ENCODE results near the gene BTBD8.
A peak's percentile ranks its signal among the peaks of the same experiment; 100 is the strongest.

BTBD8 gene

GRCh38 chr1:92192246-92192645, 112.1 kb downstream of the BTBD8 start:
- no peak for DNase-seq (ENCODE audit: low read depth)

DNA sequence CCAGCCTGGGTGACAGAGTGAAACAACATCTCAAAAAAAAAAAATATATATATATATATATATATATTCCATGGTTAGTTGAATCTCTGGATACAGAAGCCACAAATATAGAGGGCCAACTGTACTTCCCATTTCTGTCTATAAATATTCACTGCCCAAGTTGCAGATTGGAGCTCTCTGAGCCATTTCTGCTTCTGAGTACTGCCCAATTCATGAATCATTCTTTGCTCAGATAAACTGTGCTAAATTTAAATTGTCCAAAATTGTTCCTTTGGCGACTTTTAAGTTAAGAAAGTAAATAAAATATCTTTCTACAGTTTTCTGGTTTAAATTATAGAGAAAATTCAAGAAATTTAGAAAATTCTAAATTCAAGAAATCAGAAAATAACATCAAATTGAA, 114.4 kb downstream of the BTBD8 start:
- DNase-seq (ENCODE audit: low read depth), result no peak

- no peak for DNase-seq (ENCODE audit: low read depth)
These were observed 121.8 kb downstream of the BTBD8 start for GRCh38 chr1:92201973-92202372.

DNA sequence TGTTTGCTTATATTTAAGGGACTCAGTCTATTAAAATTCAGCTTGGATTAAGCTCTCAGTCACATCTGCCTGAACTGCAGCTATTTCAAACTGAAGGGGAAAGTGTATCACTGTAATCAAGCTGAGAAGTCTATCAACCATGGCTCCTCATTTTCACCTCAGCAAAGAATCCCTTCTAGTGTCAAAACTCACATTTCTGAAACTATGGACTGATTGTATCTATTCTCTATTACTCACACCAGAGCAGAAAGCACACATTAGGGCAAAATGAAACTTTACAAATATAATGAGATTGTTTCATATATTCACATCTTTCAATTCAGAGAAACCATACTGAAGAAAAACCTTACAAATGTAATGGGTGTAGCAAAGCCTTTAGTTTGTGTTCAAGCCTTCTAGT, 123.0 kb downstream of the BTBD8 start:
- DNase-seq (ENCODE audit: low read depth), result no peak

DNA sequence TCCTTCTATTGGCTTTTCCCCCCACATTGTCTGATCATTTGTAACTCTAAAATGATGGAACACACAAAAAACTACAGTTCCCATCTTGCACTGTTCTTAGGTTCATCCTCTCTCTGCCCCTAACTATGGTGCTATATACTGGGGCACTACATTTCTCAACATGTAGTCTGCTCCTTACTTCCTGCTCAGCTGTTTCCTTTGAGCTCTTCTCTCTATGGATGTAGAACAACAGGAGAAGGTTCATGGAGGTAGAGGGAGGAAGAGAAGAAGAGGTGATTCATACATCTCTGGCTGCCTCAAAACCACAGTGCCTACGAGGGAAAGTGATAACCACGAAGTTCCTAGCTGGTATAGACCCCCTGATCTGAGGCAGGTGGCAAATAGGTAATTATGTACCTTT, 130.6 kb downstream of the BTBD8 start:
- no peak for DNase-seq (ENCODE audit: low read depth)

DNA sequence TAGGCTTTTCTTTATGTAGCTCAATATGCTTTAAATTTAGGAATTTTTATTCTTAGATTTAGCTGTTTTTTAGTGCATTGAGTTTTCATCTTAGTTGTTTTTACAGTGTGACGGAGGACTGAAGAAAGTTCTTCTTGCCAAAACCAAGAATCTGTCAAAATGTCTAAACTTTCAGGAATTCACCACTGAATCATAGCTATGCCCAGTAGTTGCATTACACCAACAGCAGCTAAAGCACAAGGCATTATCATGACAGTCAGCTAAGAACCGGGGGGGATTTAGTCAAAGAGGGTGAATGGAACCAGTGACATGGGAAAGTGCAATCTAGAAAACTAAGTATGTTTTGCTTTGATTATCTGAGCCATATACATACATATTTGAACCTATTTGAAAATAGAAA, 131.0 kb downstream of the BTBD8 start:
- peak; percentile 84 for DNase-seq (ENCODE audit: low read depth)

- DNase-seq (ENCODE audit: low read depth), result no peak
These were observed 137.6 kb downstream of the BTBD8 start, which contains the start of gene C1orf146 for GRCh38 chr1:92217721-92218120. TSS of gene C1orf146 (plus strand) at chr1:92217915. CDS start at chr1:92231421, 13,506 bp downstream.

GRCh38 chr1:92218559-92218958, 138.4 kb downstream of the BTBD8 start:
- no peak for DNase-seq (ENCODE audit: low read depth)

- no peak for DNase-seq (ENCODE audit: low read depth)
These were observed 138.9 kb downstream of the BTBD8 start for GRCh38 chr1:92219028-92219427.

GRCh38 chr1:92228401-92228800, 148.3 kb downstream of the BTBD8 start:
- no peak for DNase-seq (ENCODE audit: low read depth)

GRCh38 chr1:92230736-92231135, 150.6 kb downstream of the BTBD8 start:
- no peak for DNase-seq (ENCODE audit: low read depth)

All from stromal cell of bone marrow (primary cell).